Endothelial cell of umbilical vein (primary cell): ENCODE data around the gene BCAR1.

Experiments used
- EZH2 ChIP-seq: IDR thresholded peaks from 2 replicates; pipeline ENCODE4 v1.6.1; 2012; ENCODE audit warnings: borderline replicate concordance, low read depth, mild to moderate bottlenecking, moderate library complexity, low read length, inconsistent platforms; ENCODE audit not compliant: severe bottlenecking
- POLR2A ChIP-seq: IDR thresholded peaks from 2 replicates; pipeline ENCODE4 v1.6.1; 2012; ENCODE audit warnings: low read depth, mild to moderate bottlenecking, control low read depth, low read length
- POLR2AphosphoS5 ChIP-seq: IDR thresholded peaks from 2 replicates; pipeline ENCODE4 v1.6.1; 2012; ENCODE audit warnings: low read depth, mild to moderate bottlenecking, control low read depth, low read length, moderate library complexity; ENCODE audit not compliant: insufficient read depth
- TF ChIP-seq, protein P1 (sequence below), 2 donors: IDR thresholded peaks; 1 replicate in 1 of 2; 2 replicates in 1 of 2; pipeline ENCODE4 v1.5.1; 2011; ENCODE audit warnings: low read length in 2 of 2, mild to moderate bottlenecking in 2 of 2, moderate library complexity in 2 of 2, control low read depth in 1 of 2, inconsistent platforms in 1 of 2, low read depth in 1 of 2; ENCODE audit not compliant: insufficient read depth in 1 of 2; ENCODE audit errors: extremely low read depth in 1 of 2

GRCh38 chr16:75189638-75190245 is 61.7 kb downstream of the BCAR1 start:
- TF ChIP-seq EZH2 (no peak), POLR2A (no peak), POLR2AphosphoS5 (no peak)
- TF ChIP-seq, protein P1, sequence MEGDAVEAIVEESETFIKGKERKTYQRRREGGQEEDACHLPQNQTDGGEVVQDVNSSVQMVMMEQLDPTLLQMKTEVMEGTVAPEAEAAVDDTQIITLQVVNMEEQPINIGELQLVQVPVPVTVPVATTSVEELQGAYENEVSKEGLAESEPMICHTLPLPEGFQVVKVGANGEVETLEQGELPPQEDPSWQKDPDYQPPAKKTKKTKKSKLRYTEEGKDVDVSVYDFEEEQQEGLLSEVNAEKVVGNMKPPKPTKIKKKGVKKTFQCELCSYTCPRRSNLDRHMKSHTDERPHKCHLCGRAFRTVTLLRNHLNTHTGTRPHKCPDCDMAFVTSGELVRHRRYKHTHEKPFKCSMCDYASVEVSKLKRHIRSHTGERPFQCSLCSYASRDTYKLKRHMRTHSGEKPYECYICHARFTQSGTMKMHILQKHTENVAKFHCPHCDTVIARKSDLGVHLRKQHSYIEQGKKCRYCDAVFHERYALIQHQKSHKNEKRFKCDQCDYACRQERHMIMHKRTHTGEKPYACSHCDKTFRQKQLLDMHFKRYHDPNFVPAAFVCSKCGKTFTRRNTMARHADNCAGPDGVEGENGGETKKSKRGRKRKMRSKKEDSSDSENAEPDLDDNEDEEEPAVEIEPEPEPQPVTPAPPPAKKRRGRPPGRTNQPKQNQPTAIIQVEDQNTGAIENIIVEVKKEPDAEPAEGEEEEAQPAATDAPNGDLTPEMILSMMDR (IDR thresholded peaks at IDR 0.05; ENCODE audit: extremely low read depth in 1 of 2, insufficient read depth in 1 of 2, low read depth in 1 of 2, low read length in 2 of 2): no peak
